ENCODE results near the gene A3GALT2. TPM values are rescaled to one million over a fixed set of nuclear protein-coding genes. Genes with fewer than 3 reads are reported as not detected.

A3GALT2 gene
- total RNA-seq, 1 experiment from 2014 or later = not detected

GRCh38 chr1:33275706-33276572, 45.0 kb downstream of the A3GALT2 start:
- H2BK5ac ChIP-seq (ENCODE audit: insufficient read length, low read length) = no peak overlapping the region
- H2BK15ac ChIP-seq (ENCODE audit: low read depth, low read length) = no peak overlapping the region
- no peaks in the 10 kb centered on the region for H3K27me3 ChIP-seq (ENCODE audit: insufficient read depth, low read length)
- H3K79me1 ChIP-seq (ENCODE audit: insufficient read depth, low read depth, low read length, poor library complexity, severe bottlenecking) = no peaks in the 10 kb centered on the region
- Mint-ChIP-seq H3K27ac (no peak overlapping the region), H3K4me1 (peaks cover 19 to 20% of the 10 kb centered on the region in 2 experiments), H3K36me3 (ENCODE audit: insufficient read depth in 1 of 3, low read depth in 3 of 3) (peaks cover 4 to 30% (median 25%) of the 10 kb centered on the region in 3 experiments), H3K4me3 (no peak overlapping the region), H3K9me3 (no peaks in the 10 kb centered on the region), H3K27me3 (ENCODE audit: low read depth) (no peaks in the 10 kb centered on the region)
- H3K79me2 ChIP-seq (ENCODE audit: insufficient read depth, low read length) = no peaks in the 10 kb centered on the region
- no peak overlapping the region for H3K23ac ChIP-seq (ENCODE audit: insufficient read length, low read depth, low read length)
- no peak overlapping the region for H4K91ac ChIP-seq (ENCODE audit: insufficient read length, low read depth, low read length)
- no peak overlapping the region for H2AK5ac ChIP-seq (ENCODE audit: insufficient read length, low read length)
- H4K5ac ChIP-seq (ENCODE audit: insufficient read length, low read depth, low read length) = no peak overlapping the region
- H3K14ac ChIP-seq (ENCODE audit: insufficient read depth, low read length) = no peak overlapping the region
- no peak overlapping the region for H3K4ac ChIP-seq (ENCODE audit: low read depth, low read length)
- WGBS (ENCODE audit: extremely low coverage, insufficient read length, low lambda C conversion rate) = no CpG with 5 or more reads among the region's 45 CpGs
- no peaks in the 10 kb centered on the region for H3K23me2 ChIP-seq (ENCODE audit: insufficient read length, low read depth, low read length, poor library complexity, severe bottlenecking)
- TF ChIP-seq, protein P1, sequence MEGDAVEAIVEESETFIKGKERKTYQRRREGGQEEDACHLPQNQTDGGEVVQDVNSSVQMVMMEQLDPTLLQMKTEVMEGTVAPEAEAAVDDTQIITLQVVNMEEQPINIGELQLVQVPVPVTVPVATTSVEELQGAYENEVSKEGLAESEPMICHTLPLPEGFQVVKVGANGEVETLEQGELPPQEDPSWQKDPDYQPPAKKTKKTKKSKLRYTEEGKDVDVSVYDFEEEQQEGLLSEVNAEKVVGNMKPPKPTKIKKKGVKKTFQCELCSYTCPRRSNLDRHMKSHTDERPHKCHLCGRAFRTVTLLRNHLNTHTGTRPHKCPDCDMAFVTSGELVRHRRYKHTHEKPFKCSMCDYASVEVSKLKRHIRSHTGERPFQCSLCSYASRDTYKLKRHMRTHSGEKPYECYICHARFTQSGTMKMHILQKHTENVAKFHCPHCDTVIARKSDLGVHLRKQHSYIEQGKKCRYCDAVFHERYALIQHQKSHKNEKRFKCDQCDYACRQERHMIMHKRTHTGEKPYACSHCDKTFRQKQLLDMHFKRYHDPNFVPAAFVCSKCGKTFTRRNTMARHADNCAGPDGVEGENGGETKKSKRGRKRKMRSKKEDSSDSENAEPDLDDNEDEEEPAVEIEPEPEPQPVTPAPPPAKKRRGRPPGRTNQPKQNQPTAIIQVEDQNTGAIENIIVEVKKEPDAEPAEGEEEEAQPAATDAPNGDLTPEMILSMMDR (conservative IDR thresholded peaks at IDR 0.05) = no peak
- no peaks in the 10 kb centered on the region for H4K20me1 ChIP-seq (ENCODE audit: control insufficient read depth, insufficient read depth, insufficient read length)
- H2AFZ ChIP-seq (ENCODE audit: low read length) = no peak overlapping the region
- no peak overlapping the region for H4K8ac ChIP-seq (replicated peaks; ENCODE audit: insufficient read length, low read depth, low read length)
- H3K9me3 ChIP-seq (ENCODE audit: control insufficient read depth, low read depth, low read length) = no peaks in the 10 kb centered on the region
- DNase-seq = no peak
- H3K56ac ChIP-seq (ENCODE audit: insufficient read length, low read depth, low read length) = no peak overlapping the region
- H3K27ac ChIP-seq (ENCODE audit: insufficient read length, low read depth, low read length) = no peak overlapping the region
- no peak overlapping the region for H3K18ac ChIP-seq (ENCODE audit: insufficient read length, low read depth, low read length)
- H3T11ph ChIP-seq (ENCODE audit: low read length) = no peak overlapping the region
- peaks cover 4% of the 10 kb centered on the region; the same call in 1 of the 2 replicates for H3K4me1 ChIP-seq (ENCODE audit: insufficient read depth, low read length)
- no peak overlapping the region for H2BK120ac ChIP-seq (ENCODE audit: low read depth, low read length, poor library complexity, severe bottlenecking)
- H3K4me2 ChIP-seq (ENCODE audit: insufficient read depth, insufficient read length, low read length) = no peak overlapping the region
- no peak overlapping the region for H2BK20ac ChIP-seq (ENCODE audit: low read depth, low read length, poor library complexity, severe bottlenecking)
- no peak overlapping the region for H3K9ac ChIP-seq (ENCODE audit: extremely low read depth, insufficient read length, low read length)
- H2BK12ac ChIP-seq (ENCODE audit: insufficient read length, low read depth, low read length) = no peak overlapping the region

All from H9 (cell line).